HUDEP-2 (cell line): ENCODE measurements around the gene UNC13A.
A peak's percentile ranks its signal among the peaks of the same experiment; 100 is the strongest.

Experiments used
- DNase-seq, 76 experiments: peaks; one replicate each; lab custom pipeline; 2025; ENCODE audit not compliant: unreplicated experiment in 76 of 76; lab: John Stamatoyannopoulos, UW

Gene UNC13A

GRCh38 chr19:17632577-17632976 lies 55.6 kb downstream of the UNC13A start:
- no peak for DNase-seq

GRCh38 chr19:17629760-17630159 lies 58.4 kb downstream of the UNC13A start:
- no peak for DNase-seq

- DNase-seq: no peak
Observed at GRCh38 chr19:17627921-17628320, 60.2 kb downstream of the UNC13A start.

DNA sequence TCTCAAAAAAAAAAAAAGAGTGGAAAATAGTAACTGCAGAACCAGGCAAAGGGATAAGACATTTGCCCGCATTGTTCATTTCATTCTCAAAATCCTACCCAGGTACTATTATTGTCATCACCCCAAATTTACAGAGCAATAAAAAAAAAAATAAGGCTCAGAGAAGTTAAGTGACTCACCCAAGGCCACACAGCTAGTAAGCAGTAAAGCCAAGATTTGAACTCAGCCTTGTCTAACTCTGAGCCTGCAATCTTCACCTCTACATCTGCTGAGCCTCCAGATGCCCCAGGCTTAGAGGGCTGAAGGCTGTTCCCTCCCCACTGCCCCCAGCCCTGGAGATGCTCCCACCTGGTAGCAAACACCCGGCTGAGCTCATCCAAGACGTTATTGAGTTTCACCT lies 61.0 kb downstream of the UNC13A start:
- no peak for DNase-seq

DNA sequence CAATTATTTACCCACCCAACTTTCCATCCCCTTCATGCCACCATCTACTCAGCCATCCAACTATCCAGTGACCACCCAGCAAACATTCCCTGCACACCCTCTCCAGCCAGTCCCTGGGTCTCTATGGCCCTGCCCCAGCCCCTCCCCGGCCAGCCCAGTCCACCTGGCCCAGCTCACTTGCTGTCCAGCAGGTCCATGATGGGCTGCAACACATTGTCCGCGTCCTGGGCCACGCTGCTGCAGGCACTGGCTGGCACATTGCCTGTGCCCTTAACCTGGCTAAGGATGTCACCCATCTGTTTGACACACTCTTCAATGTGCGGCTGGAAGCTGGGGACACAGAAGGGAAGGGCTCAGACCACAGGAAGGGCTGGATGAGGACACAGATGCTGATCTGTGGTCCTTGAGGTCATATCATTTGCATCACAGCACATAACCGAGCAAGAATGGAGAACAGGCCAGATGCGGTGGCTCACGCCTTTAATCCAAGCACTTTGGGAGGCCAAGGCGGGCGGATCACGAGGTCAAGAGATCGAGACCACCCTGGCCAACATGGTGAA lies 61.6 kb downstream of the UNC13A start:
- DNase-seq: no peak

- DNase-seq: no peak
Observed at GRCh38 chr19:17625980-17626379, 62.2 kb downstream of the UNC13A start.

- no peak for DNase-seq
Observed at GRCh38 chr19:17625043-17625442, 63.1 kb downstream of the UNC13A start.

- no peak for DNase-seq
Observed at GRCh38 chr19:17624314-17624991, 63.7 kb downstream of the UNC13A start.

DNA sequence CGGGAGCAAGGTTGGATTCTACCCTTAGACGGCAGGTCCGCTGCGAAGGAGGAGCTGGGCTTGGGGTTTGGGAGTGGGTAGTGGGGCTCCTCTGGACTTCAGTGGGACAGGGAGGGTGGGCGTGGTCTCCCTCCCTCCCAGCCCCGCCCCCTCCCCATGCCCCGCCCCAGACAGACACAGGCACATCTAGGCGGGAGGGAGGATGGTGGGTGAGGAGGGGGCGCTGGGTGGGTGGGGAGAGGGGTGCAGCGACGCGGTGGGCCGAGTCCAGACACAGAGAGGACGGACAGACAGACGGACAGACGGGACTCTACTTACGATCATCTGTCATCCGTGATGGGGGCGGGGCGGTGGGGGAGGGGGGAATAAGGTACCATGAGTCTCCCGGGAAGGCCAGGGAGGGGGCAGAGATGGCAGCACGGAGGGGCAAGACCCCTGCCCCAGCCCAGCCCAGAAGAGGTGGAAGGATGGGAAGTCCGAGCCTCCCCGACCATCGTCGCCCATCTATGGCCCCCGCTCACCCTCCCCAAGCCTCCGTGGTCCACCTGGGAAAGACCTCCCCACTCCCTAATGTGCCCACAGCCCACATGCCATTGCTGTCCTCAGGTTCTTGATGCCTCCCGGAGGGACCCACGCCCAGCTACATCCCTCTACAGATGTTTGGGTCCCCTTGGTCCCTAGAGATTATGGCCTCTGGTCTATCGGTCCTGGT lies 64.8 kb downstream of the UNC13A start:
- DNase-seq: no peak

DNA sequence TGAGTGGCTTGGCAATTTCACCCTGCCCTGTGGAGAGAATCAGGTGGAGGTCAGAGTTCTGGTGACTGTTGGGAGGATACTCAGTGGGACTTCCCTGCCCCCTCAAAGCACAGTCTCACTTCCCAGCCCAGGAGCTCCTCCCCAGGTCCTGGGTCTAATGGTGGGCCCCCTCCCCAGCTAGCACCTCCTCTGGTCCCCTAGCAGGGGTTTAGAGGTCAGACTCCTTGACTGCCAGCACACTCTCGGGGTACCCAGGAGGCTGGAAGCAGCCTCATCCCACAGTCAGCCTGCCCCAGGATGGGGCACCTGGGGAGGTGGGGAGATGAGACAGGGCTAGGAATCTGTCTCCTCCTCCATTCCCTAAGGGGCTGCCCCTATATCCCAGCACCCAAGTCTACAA lies 67.5 kb downstream of the UNC13A start:
- DNase-seq: no peak

- no peak for DNase-seq
Observed at GRCh38 chr19:17618936-17619335, 69.2 kb downstream of the UNC13A start.

DNA sequence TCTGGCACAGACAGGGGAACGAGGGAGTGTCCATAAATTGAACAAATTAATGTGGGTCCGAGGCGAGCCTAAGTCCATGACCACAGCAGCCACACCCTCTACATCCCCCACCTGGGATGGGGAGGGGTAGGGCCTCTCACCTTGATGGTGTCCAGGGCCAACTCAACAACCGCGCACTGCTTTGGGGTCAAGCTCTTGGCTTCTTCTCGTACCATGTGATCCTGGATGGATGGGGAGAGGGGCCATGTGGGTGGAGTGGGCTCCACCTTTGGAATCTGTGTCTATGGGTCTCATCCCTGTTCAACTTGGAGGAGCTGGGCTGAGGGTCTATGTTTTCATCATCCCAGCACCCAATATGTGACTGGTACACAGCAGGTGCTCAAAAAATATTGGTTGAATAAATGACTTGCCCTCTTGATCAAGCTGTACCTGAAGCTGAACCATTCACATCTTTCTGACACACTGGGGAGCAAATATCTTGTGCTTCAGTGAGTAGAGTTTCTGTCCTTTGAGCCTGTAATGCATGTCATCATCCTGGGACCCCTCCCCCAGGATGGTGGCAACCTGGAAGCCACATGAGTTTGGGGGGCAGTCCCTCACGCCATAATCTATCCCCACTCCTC lies 69.8 kb downstream of the UNC13A start:
- no peak for DNase-seq

GRCh38 chr19:17617807-17618192 lies 70.4 kb downstream of the UNC13A start:
- DNase-seq: no peak

DNA sequence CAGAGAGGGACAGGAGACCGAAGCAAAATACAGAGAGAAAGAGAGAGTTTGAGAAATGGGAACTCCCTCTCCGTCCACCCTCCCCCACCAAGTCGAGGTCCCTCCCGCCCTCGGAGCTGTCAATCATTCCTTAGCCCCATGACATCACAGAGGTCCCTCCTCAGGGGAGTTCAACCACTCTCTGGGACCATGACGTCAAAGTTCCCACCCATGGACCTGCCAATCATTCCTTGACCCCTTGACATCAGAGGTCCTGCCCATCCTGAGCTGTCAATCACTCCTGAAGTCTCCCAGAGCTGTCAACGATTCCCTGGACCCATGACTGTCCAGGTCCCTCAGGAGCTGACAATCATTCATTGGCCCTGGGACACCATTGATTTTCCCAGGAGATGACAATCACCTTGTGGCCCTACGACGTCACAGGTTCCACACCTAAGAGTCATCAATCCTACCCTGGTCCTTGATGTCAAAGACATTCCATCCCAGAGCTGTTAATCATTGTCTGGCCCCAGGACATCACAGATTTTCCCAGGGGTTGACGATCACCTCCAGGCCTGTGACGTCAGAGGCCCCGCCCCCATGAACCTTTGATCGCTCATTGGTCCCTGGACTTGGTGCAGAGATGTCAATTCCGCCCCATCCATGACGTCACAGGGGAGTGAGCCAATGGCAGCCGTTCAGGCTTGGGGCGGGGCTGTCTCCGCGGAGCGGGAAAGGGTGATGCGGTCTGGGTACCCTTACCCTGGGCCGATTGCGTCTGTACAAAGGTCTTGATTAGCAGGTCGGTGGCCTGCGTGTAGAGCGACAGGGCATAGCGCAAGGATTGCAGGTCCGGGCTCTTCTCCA lies 71.0 kb downstream of the UNC13A start:
- DNase-seq: peak in 35 of 76 experiments; percentile 10 to 67 (median 33)

DNA sequence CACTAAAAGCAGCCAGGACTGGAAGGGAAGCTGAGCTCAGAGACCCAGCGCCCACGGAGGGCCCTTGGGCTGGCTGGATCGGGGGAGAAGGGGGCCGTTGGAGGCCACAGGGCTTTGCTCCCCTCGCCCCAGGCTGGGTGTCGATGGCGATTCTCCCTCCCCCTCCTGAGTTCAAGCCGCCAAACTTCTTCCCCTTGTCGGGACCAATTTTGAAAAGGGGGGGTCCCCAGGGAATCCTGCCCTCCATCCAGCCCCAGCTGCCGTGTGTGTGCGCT lies 71.5 kb downstream of the UNC13A start:
- no peak for DNase-seq

DNA sequence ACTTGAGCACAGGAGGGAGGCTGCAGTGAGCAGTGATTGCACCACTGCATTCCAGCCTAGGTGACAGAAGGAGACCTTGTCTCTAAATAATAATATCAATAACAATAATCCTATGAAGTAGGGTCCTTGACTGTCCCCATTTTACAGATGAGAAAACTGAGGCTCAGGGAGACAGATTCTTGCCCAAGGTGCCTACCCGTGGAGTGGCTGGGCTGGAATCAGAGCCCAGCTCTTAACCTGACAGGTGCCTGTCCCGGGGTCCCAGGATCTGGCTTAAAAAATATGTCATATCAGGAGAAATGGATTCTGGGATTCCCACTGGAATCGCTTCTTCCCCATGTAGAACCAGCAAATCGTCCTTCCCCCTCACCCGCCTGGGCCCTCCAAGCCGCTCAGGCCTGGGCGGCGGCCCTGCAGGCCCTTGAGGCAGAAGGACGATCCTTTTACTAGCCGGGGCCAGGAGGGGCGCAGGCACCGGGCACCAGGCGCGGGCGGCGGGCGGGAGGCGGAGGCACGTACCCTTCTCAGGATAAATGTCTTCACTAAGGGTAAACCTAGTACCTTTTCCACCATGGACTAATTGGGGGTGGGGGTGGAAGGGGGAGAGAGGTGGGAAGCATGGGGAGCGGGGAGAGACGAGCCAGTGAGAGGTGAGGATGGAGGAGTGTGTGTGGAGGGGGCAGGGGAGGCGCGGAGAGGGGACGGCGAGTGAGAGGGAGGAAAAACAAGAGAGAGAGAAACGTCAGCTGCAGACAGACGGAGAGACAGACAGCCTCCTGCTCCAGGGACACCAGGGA lies 72.1 kb downstream of the UNC13A start:
- DNase-seq: no peak

GRCh38 chr19:17614476-17614875 lies 73.7 kb downstream of the UNC13A start:
- no peak for DNase-seq

- no peak for DNase-seq
Observed at GRCh38 chr19:17611462-17612244, 76.5 kb downstream of the UNC13A start.

- DNase-seq: peak in 3 of 76 experiments; percentile 12 to 20 (median 19)
Observed at GRCh38 chr19:17610384-17610783, 77.8 kb downstream of the UNC13A start.
